PFSK-1 (cell line): ENCODE measurements around the gene NPHS1.

Experiments
- SIN3A ChIP-seq: IDR thresholded peaks from 2 replicates; pipeline ENCODE4 v1.6.1; 2012; ENCODE audit warnings: mild to moderate bottlenecking, low read length, moderate library complexity, borderline replicate concordance; ENCODE audit not compliant: insufficient read depth
- TF ChIP-seq, protein P1 (sequence below), 2 experiments: IDR thresholded peaks; 2 replicates each; pipeline versions ENCODE4 v1.6.1 to v1.8.0; 2011 to 2012; ENCODE audit warnings: low read depth in 2 of 2, low read length in 2 of 2, control low read depth in 1 of 2, inconsistent platforms in 1 of 2, mild to moderate bottlenecking in 1 of 2, moderate library complexity in 1 of 2; ENCODE audit not compliant: insufficient read depth in 1 of 2

GRCh38 chr19:35847911-35848310 is 4.4 kb downstream of the NPHS1 start:
- TF ChIP-seq SIN3A = no peak
- TF ChIP-seq, protein P1, sequence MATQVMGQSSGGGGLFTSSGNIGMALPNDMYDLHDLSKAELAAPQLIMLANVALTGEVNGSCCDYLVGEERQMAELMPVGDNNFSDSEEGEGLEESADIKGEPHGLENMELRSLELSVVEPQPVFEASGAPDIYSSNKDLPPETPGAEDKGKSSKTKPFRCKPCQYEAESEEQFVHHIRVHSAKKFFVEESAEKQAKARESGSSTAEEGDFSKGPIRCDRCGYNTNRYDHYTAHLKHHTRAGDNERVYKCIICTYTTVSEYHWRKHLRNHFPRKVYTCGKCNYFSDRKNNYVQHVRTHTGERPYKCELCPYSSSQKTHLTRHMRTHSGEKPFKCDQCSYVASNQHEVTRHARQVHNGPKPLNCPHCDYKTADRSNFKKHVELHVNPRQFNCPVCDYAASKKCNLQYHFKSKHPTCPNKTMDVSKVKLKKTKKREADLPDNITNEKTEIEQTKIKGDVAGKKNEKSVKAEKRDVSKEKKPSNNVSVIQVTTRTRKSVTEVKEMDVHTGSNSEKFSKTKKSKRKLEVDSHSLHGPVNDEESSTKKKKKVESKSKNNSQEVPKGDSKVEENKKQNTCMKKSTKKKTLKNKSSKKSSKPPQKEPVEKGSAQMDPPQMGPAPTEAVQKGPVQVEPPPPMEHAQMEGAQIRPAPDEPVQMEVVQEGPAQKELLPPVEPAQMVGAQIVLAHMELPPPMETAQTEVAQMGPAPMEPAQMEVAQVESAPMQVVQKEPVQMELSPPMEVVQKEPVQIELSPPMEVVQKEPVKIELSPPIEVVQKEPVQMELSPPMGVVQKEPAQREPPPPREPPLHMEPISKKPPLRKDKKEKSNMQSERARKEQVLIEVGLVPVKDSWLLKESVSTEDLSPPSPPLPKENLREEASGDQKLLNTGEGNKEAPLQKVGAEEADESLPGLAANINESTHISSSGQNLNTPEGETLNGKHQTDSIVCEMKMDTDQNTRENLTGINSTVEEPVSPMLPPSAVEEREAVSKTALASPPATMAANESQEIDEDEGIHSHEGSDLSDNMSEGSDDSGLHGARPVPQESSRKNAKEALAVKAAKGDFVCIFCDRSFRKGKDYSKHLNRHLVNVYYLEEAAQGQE (IDR thresholded peaks at IDR 0.05; ENCODE audit: insufficient read depth in 1 of 2, low read depth in 2 of 2, low read length in 2 of 2) = no peak
